Liver (tissue), 9 donors: Measurements from ENCODE around the gene PILRB. TPM values are rescaled to one million over a fixed set of nuclear protein-coding genes. Genes with fewer than 3 reads are reported as not detected.

Source experiments
- DNase-seq: peaks from one replicate; pipeline ENCODE4 v3.0.0-alpha.2; 2017; ENCODE audit warnings: low spot score
- H3K27ac ChIP-seq, 2 donors: one replicate each; pipeline ENCODE4 v1.7.0; 2013; ENCODE audit warnings: inconsistent platforms in 2 of 2, low read length in 2 of 2, control low read depth in 1 of 2, low read depth in 1 of 2, mild to moderate bottlenecking in 1 of 2
- H3K27me3 ChIP-seq, 4 donors: one replicate each; pipeline versions ENCODE4 v1.6.1 to v1.7.0; 2013; ENCODE audit warnings: low read length in 3 of 4, inconsistent platforms in 1 of 4, mild to moderate bottlenecking in 1 of 4, moderate library complexity in 1 of 4; ENCODE audit not compliant: control insufficient read depth in 4 of 4, insufficient read depth in 4 of 4
- H3K36me3 ChIP-seq, 4 donors: one replicate each; pipeline versions ENCODE4 v1.6.1 to v1.7.0; 2013; ENCODE audit warnings: low read length in 3 of 4, mild to moderate bottlenecking in 3 of 4, low read depth in 1 of 4, moderate library complexity in 1 of 4; ENCODE audit not compliant: control insufficient read depth in 4 of 4, insufficient read depth in 3 of 4
- H3K4me1 ChIP-seq, 4 donors: one replicate each; pipeline versions ENCODE4 v1.6.1 to v1.7.0; 2013; ENCODE audit warnings: low read length in 3 of 4, mild to moderate bottlenecking in 3 of 4, moderate library complexity in 1 of 4; ENCODE audit not compliant: control insufficient read depth in 4 of 4, insufficient read depth in 4 of 4
- H3K4me3 ChIP-seq, 3 donors: one replicate each; pipeline versions ENCODE4 v1.6.1 to v1.7.0; 2013; ENCODE audit warnings: low read length in 3 of 3, control low read depth in 1 of 3, low read depth in 1 of 3, mild to moderate bottlenecking in 1 of 3
- H3K9ac ChIP-seq, 2 donors: one replicate each; pipeline ENCODE4 v1.7.0; 2013; ENCODE audit warnings: low read length in 2 of 2, mild to moderate bottlenecking in 2 of 2, moderate library complexity in 2 of 2, control low read depth in 1 of 2, low read depth in 1 of 2
- H3K9me3 ChIP-seq, 4 donors: one replicate each; pipeline versions ENCODE4 v1.6.1 to v1.7.0; 2013; ENCODE audit warnings: low read length in 3 of 4; ENCODE audit not compliant: control insufficient read depth in 4 of 4
- EGR1 ChIP-seq, 2 donors: IDR thresholded peaks; 2 replicates each; pipeline ENCODE4 v1.6.1; 2016 to 2018; ENCODE audit warnings: antibody characterized with exemption in 2 of 2, low read depth in 2 of 2
- FOXA1 ChIP-seq: IDR thresholded peaks from 2 replicates; pipeline ENCODE4 v1.6.1; 2016; ENCODE audit warnings: antibody characterized with exemption
- FOXA2 ChIP-seq: IDR thresholded peaks from 2 replicates; pipeline ENCODE4 v1.6.1; 2016; ENCODE audit warnings: antibody characterized with exemption
- GABPA ChIP-seq, 2 donors: IDR thresholded peaks in 1 of 2; conservative IDR thresholded peaks in 1 of 2; 2 replicates each; pipeline ENCODE4 v1.6.1; 2016; ENCODE audit warnings: antibody characterized with exemption in 2 of 2, mild to moderate bottlenecking in 1 of 2, moderate library complexity in 1 of 2
- HNF4A ChIP-seq, 2 donors: conservative IDR thresholded peaks; 2 replicates each; pipeline ENCODE4 v1.6.1; 2016; ENCODE audit warnings: antibody characterized with exemption in 2 of 2, mild to moderate bottlenecking in 2 of 2
- HNF4G ChIP-seq: IDR thresholded peaks from 2 replicates; pipeline ENCODE4 v1.6.1; 2016; ENCODE audit warnings: antibody characterized with exemption
- JUND ChIP-seq, 2 donors: IDR thresholded peaks; 2 replicates each; pipeline ENCODE4 v1.6.1; 2016; ENCODE audit warnings: antibody characterized with exemption in 2 of 2
- MAX ChIP-seq: IDR thresholded peaks from 2 replicates; pipeline ENCODE4 v1.6.1; 2016; ENCODE audit warnings: antibody characterized with exemption
- RAD21 ChIP-seq, 2 donors: IDR thresholded peaks; 2 replicates each; pipeline ENCODE4 v1.6.1; 2016; ENCODE audit warnings: antibody characterized with exemption in 2 of 2, mild to moderate bottlenecking in 2 of 2
- RXRA ChIP-seq, 2 donors: IDR thresholded peaks; 2 replicates each; pipeline ENCODE4 v1.6.1; 2017 to 2018; ENCODE audit warnings: antibody characterized with exemption in 2 of 2, mild to moderate bottlenecking in 1 of 2
- SP1 ChIP-seq: IDR thresholded peaks from 2 replicates; pipeline ENCODE4 v1.6.1; 2018; ENCODE audit warnings: antibody characterized with exemption, mild to moderate bottlenecking
- TAF1 ChIP-seq: conservative IDR thresholded peaks from 2 replicates; pipeline ENCODE4 v1.6.1; 2016; ENCODE audit warnings: antibody characterized with exemption, mild to moderate bottlenecking
- YY1 ChIP-seq: IDR thresholded peaks from 2 replicates; pipeline ENCODE4 v1.6.1; 2016; ENCODE audit warnings: antibody characterized with exemption, mild to moderate bottlenecking
- WGBS: extraction: QIAGEN DNeasy Blood & Tissue Kit; methylation state at CpG from one replicate; pipeline ENCODE4 v1.1.7; 2013; 5-methylcytosine and 5-hydroxymethylcytosine counted together
- polyA plus RNA-seq, 2 donors: library from polyadenylated mRNA; stranded (reverse) in 1 of 2; unstranded in 1 of 2; fragments of 200-250 nt in 1 of 2; fragments of >200 nt in 1 of 2; fragmentation: Nextera tagmentation in 1 of 2; extraction: Ambion mirVana in 1 of 2; gene quantifications; one replicate each; pipeline versions ENCODE4 v1.2.1 to v1.2.3, GENCODE V29; 2013 to 2015
- total RNA-seq, 2 donors: library from RNA; depleted of rRNA; stranded (reverse); fragments of >200 nt; gene quantifications; one replicate each; pipeline ENCODE4 v1.2.3, GENCODE V29; 2014
- TF ChIP-seq, protein P1 (sequence below): IDR thresholded peaks from 2 replicates; pipeline ENCODE4 v1.6.1; 2016; ENCODE audit warnings: antibody characterized with exemption
- TF ChIP-seq, protein P2 (sequence below): fragments of 150-350 bp; IDR thresholded peaks from 2 replicates; pipeline ENCODE4 v1.5.1; 2017; ENCODE audit warnings: improper control_type of control experiment, low read depth, low read length; ENCODE audit not compliant: missing input control
- TF ChIP-seq, protein P3 (sequence below): IDR thresholded peaks from 2 replicates; pipeline ENCODE4 v1.6.1; 2016; ENCODE audit warnings: antibody characterized with exemption
- donor health status: healthy.
- donor health status: healthy.
- donor health status: healthy.
- donor health status: healthy.
- donor health status: healthy.

The PILRB gene
- total and polyA plus RNA-seq, 4 donors = 6.0 to 50.8 (median 14.3) TPM

DNA sequence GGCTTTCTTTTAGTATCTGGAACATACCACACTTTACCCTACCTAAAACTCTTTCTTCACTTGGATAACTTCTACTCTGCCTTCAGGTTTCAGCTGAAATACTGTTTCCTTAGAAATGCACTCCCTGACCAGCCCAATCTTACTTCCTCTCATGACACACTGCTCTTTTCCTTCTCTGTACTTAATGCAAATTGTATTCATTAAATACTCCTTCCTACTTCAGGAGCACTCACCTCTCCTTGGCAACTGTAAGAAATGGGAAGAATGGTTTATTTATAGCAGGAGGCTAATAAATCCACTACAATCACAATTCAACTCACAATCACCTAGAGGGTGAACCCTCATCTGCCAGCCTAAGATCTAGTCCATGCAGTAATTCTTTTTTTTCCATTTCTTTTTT lies 55.4 kb downstream of the PILRB start:
- Histone ChIP-seq H3K36me3 (no peaks in the 10 kb centered on the region), H3K4me1 (no peaks in the 10 kb centered on the region), H3K9me3 (no peaks in the 10 kb centered on the region), H3K9ac (no peak overlapping the region), H3K27me3 (no peaks in the 10 kb centered on the region), H3K27ac (no peak overlapping the region), H3K4me3 (no peak overlapping the region)
- TF ChIP-seq GABPA (IDR thresholded peaks at IDR 0.05 in 1 of 2, conservative IDR thresholded peaks at IDR 0.05 in 1 of 2) = no peak
- no peak for TF ChIP-seq RAD21 (IDR thresholded peaks at IDR 0.05)
- TF ChIP-seq, protein P1, sequence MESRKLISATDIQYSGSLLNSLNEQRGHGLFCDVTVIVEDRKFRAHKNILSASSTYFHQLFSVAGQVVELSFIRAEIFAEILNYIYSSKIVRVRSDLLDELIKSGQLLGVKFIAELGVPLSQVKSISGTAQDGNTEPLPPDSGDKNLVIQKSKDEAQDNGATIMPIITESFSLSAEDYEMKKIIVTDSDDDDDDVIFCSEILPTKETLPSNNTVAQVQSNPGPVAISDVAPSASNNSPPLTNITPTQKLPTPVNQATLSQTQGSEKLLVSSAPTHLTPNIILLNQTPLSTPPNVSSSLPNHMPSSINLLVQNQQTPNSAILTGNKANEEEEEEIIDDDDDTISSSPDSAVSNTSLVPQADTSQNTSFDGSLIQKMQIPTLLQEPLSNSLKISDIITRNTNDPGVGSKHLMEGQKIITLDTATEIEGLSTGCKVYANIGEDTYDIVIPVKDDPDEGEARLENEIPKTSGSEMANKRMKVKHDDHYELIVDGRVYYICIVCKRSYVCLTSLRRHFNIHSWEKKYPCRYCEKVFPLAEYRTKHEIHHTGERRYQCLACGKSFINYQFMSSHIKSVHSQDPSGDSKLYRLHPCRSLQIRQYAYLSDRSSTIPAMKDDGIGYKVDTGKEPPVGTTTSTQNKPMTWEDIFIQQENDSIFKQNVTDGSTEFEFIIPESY = no peak
- TF ChIP-seq TAF1 = no peak
- TF ChIP-seq SP1 = no peak
- no peak for TF ChIP-seq RXRA (IDR thresholded peaks at IDR 0.05)
- no peak for TF ChIP-seq EGR1 (IDR thresholded peaks at IDR 0.05; ENCODE audit: low read depth in 2 of 2)
- no peak for TF ChIP-seq YY1
- no peak for TF ChIP-seq FOXA2
- TF ChIP-seq FOXA1 = no peak
- TF ChIP-seq, protein P2, sequence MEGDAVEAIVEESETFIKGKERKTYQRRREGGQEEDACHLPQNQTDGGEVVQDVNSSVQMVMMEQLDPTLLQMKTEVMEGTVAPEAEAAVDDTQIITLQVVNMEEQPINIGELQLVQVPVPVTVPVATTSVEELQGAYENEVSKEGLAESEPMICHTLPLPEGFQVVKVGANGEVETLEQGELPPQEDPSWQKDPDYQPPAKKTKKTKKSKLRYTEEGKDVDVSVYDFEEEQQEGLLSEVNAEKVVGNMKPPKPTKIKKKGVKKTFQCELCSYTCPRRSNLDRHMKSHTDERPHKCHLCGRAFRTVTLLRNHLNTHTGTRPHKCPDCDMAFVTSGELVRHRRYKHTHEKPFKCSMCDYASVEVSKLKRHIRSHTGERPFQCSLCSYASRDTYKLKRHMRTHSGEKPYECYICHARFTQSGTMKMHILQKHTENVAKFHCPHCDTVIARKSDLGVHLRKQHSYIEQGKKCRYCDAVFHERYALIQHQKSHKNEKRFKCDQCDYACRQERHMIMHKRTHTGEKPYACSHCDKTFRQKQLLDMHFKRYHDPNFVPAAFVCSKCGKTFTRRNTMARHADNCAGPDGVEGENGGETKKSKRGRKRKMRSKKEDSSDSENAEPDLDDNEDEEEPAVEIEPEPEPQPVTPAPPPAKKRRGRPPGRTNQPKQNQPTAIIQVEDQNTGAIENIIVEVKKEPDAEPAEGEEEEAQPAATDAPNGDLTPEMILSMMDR = no peak
- TF ChIP-seq, protein P3, sequence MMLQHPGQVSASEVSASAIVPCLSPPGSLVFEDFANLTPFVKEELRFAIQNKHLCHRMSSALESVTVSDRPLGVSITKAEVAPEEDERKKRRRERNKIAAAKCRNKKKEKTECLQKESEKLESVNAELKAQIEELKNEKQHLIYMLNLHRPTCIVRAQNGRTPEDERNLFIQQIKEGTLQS = no peak
- no peak for TF ChIP-seq HNF4A (conservative IDR thresholded peaks at IDR 0.05)
- TF ChIP-seq HNF4G = no peak
- DNase-seq = no peak

GRCh38 chr7:100413889-100414288 lies 56.0 kb downstream of the PILRB start:
- no peaks in the 10 kb centered on the region for H3K9me3 ChIP-seq
- no peak for DNase-seq
- H3K9ac ChIP-seq = no peak overlapping the region
- WGBS = 95% methylated on average over 1 of the region's 1 CpG
- H3K4me1 ChIP-seq = no peaks in the 10 kb centered on the region
- no peak overlapping the region for H3K4me3 ChIP-seq
- no peaks in the 10 kb centered on the region for H3K36me3 ChIP-seq
- TF ChIP-seq, protein P3 = no peak
- no peak for TF ChIP-seq SP1
- no peak for TF ChIP-seq JUND (IDR thresholded peaks at IDR 0.05)
- TF ChIP-seq RXRA (IDR thresholded peaks at IDR 0.05) = no peak
- TF ChIP-seq MAX = no peak
- TF ChIP-seq YY1 = no peak
- no peak for TF ChIP-seq HNF4G
- TF ChIP-seq, protein P1 = no peak
- TF ChIP-seq FOXA2 = no peak
- TF ChIP-seq, protein P2 = no peak
- no peak overlapping the region for H3K27ac ChIP-seq
- H3K27me3 ChIP-seq = no peaks in the 10 kb centered on the region
